Measurements from ENCODE around the gene DPYSL3. TPM values are rescaled to one million over a fixed set of nuclear protein-coding genes. Genes with fewer than 3 reads are reported as not detected.

DPYSL3 gene
- total and polyA plus RNA-seq, 3 experiments from 2014 or later = 0.13 to 0.35 TPM; not detected in 1

DNA sequence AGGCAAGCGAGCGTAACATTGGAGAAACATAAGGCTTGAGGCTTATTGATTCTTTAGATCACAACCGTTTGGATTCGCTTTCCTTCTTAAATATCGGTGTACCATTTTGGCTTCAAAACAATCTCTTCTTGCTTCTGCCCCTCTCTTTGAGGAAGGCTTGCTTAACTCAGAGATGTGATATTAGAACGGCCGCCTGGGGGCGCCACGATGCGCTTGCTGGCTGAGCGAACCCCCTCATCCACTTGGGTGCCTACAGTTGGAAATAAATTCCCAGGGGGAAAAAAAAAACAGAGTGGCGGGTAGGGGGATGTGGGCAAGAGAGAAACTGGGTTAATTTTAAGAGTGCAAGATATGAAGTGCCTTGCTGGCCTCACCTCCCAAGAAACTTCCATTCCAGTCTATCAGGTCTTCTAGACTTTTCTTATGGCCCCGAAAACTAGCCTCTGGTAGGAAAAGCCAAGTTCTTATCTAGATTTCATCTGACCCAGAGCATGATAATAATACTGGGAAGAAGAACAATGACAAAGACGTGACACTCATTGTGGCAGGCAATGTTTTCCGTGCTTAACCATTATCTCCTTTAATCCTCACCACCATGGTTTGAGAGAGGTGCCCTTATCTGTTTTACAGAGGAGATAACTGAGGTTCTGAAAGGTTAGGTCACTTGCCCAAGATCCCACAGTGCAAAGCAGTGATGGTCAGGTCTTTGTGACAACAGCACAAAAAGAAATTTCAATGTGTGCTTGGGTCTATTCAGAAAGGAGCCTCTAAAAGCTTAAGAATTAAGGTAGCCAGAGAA is 115.8 kb downstream of the DPYSL3 start:
- H3K27me3 Mint-ChIP-seq = peaks cover 3 to 9% of the 10 kb centered on the region in 2 donors
- H3K4me3 Mint-ChIP-seq = no peak overlapping the region
- no peak for DNase-seq
- H3K27ac Mint-ChIP-seq = no peak overlapping the region
- Histone ChIP-seq H3K4me1 (ENCODE audit: insufficient read depth, low read length) (no peaks in the 10 kb centered on the region), H3K9me3 (ENCODE audit: low read length) (no peaks in the 10 kb centered on the region), H3K27me3 (ENCODE audit: insufficient read depth, low read length, poor library complexity, severe bottlenecking) (no peaks in the 10 kb centered on the region), H3K27ac (ENCODE audit: low read depth, low read length) (no peak overlapping the region), H3K36me3 (ENCODE audit: insufficient read depth, low read length) (no peaks in the 10 kb centered on the region), H3K4me3 (ENCODE audit: low read length) (no peak overlapping the region)
- no peaks in the 10 kb centered on the region for H3K4me1 Mint-ChIP-seq
- ChIA-PET POLR2A (no interaction called here), CTCF (no interaction called here)
- no peaks in the 10 kb centered on the region for H3K36me3 Mint-ChIP-seq
- no peaks in the 10 kb centered on the region for H3K9me3 Mint-ChIP-seq

DNA sequence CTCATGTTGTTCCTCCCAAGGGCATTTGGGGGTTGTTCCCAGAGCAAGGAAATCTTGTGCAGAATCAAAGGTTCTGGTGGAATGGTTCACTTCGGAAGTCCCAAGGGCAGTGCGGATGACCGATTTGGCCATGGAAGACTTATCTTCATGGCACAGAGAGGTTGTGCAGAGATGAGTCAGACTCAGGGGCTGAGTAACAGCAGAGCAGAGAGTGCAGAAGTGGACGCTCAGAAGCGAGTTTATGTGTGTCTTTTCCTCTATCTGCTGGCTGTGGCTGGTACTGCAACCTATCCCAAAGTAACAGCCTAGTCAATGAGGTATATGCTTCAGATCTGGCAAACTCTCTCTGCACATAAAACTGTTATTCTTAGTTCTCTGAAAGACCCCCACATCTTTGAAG is 118.1 kb downstream of the DPYSL3 start:
- CTCF ChIA-PET = no interaction called here
- no peaks in the 10 kb centered on the region for H3K4me1 Mint-ChIP-seq
- no peak overlapping the region for H3K4me3 ChIP-seq (ENCODE audit: low read length)

DNA sequence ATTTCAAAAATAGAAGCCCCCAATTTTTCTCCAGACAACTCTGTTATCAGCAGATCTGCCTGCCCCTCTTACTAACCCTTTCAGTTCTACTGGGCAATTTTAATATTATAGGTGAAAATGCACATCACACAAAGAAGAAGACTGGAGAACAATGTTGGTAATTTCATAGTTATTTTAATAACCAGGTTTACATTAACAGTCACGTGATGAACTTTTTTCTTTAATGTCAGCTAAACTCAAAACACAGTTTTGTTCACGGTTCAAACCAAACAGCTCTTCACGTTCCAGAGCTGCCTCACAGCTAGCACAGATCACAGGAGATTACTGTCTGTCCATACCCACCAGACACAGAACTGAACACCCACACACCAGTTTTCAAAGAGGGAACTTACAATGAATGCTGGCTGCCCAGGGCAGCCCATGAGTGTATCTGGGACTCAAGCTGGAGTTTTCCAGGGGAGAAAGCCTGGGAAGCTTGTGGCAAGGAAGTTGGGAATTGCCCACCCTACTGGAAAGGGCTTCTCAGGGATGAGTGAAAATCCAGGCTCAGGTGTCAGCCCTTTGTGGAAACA is 119.1 kb downstream of the DPYSL3 start:
- CTCF ChIA-PET = no interaction called here

More for the DNA sequence above, 118.1 kb downstream of the DPYSL3 start:
- Histone ChIP-seq H3K4me1 (ENCODE audit: insufficient read depth, low read length) (no peaks in the 10 kb centered on the region), H3K36me3 (ENCODE audit: insufficient read depth, low read length) (no peaks in the 10 kb centered on the region), H3K27ac (ENCODE audit: low read depth, low read length) (no peak overlapping the region), H3K27me3 (ENCODE audit: insufficient read depth, low read length, poor library complexity, severe bottlenecking) (no peaks in the 10 kb centered on the region), H3K9me3 (ENCODE audit: low read length) (no peaks in the 10 kb centered on the region)
- POLR2A ChIA-PET = no interaction called here
- Mint-ChIP-seq H3K27ac (no peak overlapping the region), H3K9me3 (no peaks in the 10 kb centered on the region), H3K36me3 (no peaks in the 10 kb centered on the region), H3K27me3 (peaks cover 6 to 21% of the 10 kb centered on the region in 2 donors), H3K4me3 (no peak overlapping the region)
- no peak for DNase-seq

DNA sequence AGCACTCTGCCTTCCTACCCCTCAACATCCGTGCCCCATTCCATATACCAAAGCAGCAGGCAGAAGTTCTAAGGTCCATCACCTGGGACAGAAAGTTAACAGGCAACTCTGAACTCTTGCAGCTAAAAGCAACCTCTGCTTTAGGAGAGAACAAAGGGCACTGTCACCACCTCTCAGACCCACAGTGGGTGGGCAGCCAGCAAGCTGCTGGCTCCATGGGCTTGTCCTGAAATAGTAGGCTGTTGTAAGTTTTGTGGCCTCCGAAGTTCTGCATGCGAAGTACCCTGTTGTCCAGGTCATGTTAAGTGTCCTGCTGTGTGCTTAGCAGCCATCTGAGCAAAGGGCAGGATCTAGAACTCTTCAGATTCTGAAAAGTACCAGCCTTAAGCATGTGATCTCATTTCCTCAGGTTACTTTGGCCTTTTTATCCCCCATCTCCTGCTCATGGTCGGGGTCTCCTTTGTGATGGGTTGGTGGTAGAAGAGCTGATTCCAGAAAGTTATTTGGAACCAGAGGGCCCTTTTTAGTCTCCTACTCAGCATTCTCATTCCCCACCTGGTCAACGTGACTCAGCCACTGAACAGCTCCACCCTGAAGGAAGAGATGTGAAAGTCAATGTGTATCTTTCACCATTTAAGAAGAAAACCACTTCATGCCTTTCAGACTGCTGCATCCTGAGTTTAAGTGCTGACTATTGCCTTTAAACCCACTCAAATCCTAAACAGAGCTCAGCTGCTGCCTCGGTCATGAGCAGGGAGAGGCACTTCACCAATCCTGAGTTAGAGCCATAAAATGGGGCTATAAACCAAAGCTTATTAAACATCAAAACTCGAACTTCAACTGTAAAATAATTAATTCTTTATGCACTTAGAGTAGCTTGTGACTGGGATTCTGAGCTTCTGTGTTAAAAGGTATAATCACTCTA is 121.4 kb downstream of the DPYSL3 start:
- Histone ChIP-seq H3K4me3 (ENCODE audit: low read length) (no peak overlapping the region), H3K27ac (ENCODE audit: low read depth, low read length) (no peak overlapping the region), H3K27me3 (ENCODE audit: insufficient read depth, low read length, poor library complexity, severe bottlenecking) (no peaks in the 10 kb centered on the region), H3K36me3 (ENCODE audit: insufficient read depth, low read length) (no peaks in the 10 kb centered on the region), H3K4me1 (ENCODE audit: insufficient read depth, low read length) (no peaks in the 10 kb centered on the region), H3K9me3 (ENCODE audit: low read length) (no peaks in the 10 kb centered on the region)
- no peak for DNase-seq
- Mint-ChIP-seq H3K9me3 (no peaks in the 10 kb centered on the region), H3K36me3 (no peaks in the 10 kb centered on the region), H3K27ac (no peak overlapping the region), H3K4me1 (no peaks in the 10 kb centered on the region), H3K4me3 (no peak overlapping the region), H3K27me3 (peaks cover 10 to 22% of the 10 kb centered on the region in 2 donors)
- ChIA-PET CTCF (interaction anchor here (1.1 kb wide), 1 partner anchor 9 kb away, joined by 3 read pairs; no protein-coding TSS in a partner anchor), POLR2A (no interaction called here)

More for the DNA sequence above, 119.1 kb downstream of the DPYSL3 start:
- H3K4me1 ChIP-seq (ENCODE audit: insufficient read depth, low read length) = no peaks in the 10 kb centered on the region
- H3K9me3 Mint-ChIP-seq = no peaks in the 10 kb centered on the region
- H3K9me3 ChIP-seq (ENCODE audit: low read length) = no peaks in the 10 kb centered on the region
- no peak for DNase-seq
- no peak overlapping the region for H3K27ac Mint-ChIP-seq
- no peak overlapping the region for H3K4me3 Mint-ChIP-seq
- POLR2A ChIA-PET = no interaction called here
- no peaks in the 10 kb centered on the region for H3K4me1 Mint-ChIP-seq
- no peaks in the 10 kb centered on the region for H3K27me3 ChIP-seq (ENCODE audit: insufficient read depth, low read length, poor library complexity, severe bottlenecking)
- no peaks in the 10 kb centered on the region for H3K36me3 Mint-ChIP-seq
- peaks cover 6 to 23% of the 10 kb centered on the region in 2 donors for H3K27me3 Mint-ChIP-seq
- H3K27ac ChIP-seq (ENCODE audit: low read depth, low read length) = no peak overlapping the region
- no peak overlapping the region for H3K4me3 ChIP-seq (ENCODE audit: low read length)
- H3K36me3 ChIP-seq (ENCODE audit: insufficient read depth, low read length) = no peaks in the 10 kb centered on the region

DNA sequence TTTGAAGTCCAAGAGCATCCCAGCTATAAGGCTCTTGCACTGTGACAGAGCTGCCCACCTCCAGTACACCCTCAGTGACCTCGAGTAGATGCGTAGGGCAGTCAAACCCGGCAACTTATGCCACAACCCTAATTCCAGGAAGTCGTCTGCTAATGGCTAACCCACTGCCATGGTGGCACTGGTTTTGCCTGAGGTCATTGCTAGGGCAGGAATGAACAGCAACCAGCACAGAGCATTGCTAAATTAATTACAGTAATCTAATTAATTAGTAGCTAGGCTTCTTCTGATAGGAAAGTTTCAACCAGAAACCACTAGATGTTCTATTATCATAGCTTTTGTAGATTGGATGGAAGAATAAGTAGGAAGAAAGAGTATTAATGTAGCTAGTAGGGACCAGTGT is 122.8 kb downstream of the DPYSL3 start:
- ChIA-PET POLR2A (no interaction called here), CTCF (no interaction called here)
- Histone ChIP-seq H3K4me1 (ENCODE audit: insufficient read depth, low read length) (no peaks in the 10 kb centered on the region), H3K27me3 (ENCODE audit: insufficient read depth, low read length, poor library complexity, severe bottlenecking) (no peaks in the 10 kb centered on the region), H3K36me3 (ENCODE audit: insufficient read depth, low read length) (no peaks in the 10 kb centered on the region), H3K27ac (ENCODE audit: low read depth, low read length) (no peak overlapping the region), H3K9me3 (ENCODE audit: low read length) (no peaks in the 10 kb centered on the region), H3K4me3 (ENCODE audit: low read length) (no peak overlapping the region)
- DNase-seq = no peak
- H3K4me3 Mint-ChIP-seq = no peak overlapping the region
- H3K36me3 Mint-ChIP-seq = no peaks in the 10 kb centered on the region
- no peak overlapping the region for H3K27ac Mint-ChIP-seq
- no peaks in the 10 kb centered on the region for H3K4me1 Mint-ChIP-seq
- no peaks in the 10 kb centered on the region for H3K9me3 Mint-ChIP-seq
- peaks cover 8 to 22% of the 10 kb centered on the region in 2 donors for H3K27me3 Mint-ChIP-seq

DNA sequence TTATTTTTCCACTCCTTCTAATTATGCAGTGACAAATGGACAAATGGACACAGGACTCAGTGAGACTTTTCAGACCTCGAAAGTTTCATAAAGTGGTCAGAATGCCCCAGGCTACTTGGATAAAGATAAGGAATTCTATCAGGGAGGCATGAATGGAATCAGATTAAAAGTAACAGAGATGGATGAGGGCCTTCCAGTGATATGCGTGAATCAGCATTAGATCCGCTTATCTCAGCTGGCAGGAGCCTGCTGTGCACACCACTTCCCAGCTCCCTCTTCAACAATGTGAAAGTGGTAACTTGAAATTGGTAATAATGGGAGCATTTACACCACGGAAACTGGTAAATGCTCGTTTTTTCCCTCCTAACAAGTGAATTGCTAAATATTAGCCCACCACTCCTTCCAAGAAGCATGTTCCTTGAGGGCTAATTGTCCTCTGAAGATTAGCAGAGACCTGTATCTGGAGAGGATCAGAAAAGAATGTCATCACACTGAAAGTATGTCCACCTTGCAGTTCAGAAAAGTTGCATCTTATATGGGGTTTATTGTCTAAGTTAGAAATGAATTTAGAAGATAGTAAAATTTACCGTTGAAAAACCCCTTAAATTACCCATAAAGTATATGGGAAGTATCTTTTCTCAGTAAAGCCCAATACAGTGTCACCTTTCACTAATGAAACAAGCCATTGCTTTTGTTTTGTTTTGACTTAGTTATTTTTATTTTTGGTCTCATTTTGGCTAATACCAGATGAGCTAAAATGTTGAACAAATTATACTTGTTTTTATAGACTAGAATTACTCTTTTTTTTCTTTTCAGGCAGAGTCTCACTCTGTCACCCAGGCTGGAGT is 125.3 kb downstream of the DPYSL3 start:
- POLR2A ChIA-PET = no interaction called here

DNA sequence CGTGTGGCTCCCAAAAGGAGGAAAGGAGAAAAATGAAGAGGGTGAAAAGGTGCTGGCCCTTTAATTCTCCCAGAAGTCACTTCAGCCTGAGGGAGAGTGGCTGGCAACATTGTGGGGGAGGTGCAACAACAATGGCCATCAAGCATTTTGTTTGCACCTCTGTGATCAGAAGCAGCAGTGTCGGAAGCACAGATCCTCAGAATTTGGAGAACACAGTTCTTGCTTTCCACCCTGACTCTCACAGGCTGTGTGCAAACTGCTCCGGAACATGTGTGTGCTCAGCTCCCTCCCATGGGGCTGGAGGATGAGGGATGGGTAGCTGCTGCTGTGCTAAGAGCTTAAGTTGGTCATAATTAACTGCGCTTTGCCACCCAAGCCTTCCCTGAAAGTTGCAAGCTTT is 127.1 kb downstream of the DPYSL3 start:
- Mint-ChIP-seq H3K4me1 (no peaks in the 10 kb centered on the region), H3K27ac (no peak overlapping the region), H3K9me3 (peaks cover 0 to 17% (median 7%) of the 10 kb centered on the region in 5 donors), H3K36me3 (peaks cover 0 to 3% (median 0%) of the 10 kb centered on the region in 3 donors), H3K27me3 (peaks cover 5 to 19% of the 10 kb centered on the region in 2 donors), H3K4me3 (no peak overlapping the region)
- POLR2A ChIA-PET = no interaction called here
- Histone ChIP-seq H3K27me3 (ENCODE audit: insufficient read depth, low read length, poor library complexity, severe bottlenecking) (no peaks in the 10 kb centered on the region), H3K9me3 (ENCODE audit: low read length) (no peaks in the 10 kb centered on the region), H3K36me3 (ENCODE audit: insufficient read depth, low read length) (no peaks in the 10 kb centered on the region), H3K4me1 (ENCODE audit: insufficient read depth, low read length) (no peaks in the 10 kb centered on the region), H3K4me3 (ENCODE audit: low read length) (no peak overlapping the region), H3K27ac (ENCODE audit: low read depth, low read length) (no peak overlapping the region)
- DNase-seq = no peak
- CTCF ChIA-PET = no interaction called here

More for the DNA sequence above, 125.3 kb downstream of the DPYSL3 start:
- no peak overlapping the region for H3K27ac Mint-ChIP-seq
- no peaks in the 10 kb centered on the region for H3K9me3 ChIP-seq (ENCODE audit: low read length)
- DNase-seq = no peak
- H3K27me3 ChIP-seq (ENCODE audit: insufficient read depth, low read length, poor library complexity, severe bottlenecking) = no peaks in the 10 kb centered on the region
- H3K4me3 Mint-ChIP-seq = no peak overlapping the region
- no peaks in the 10 kb centered on the region for H3K4me1 ChIP-seq (ENCODE audit: insufficient read depth, low read length)
- no peak overlapping the region for H3K27ac ChIP-seq (ENCODE audit: low read depth, low read length)
- H3K4me1 Mint-ChIP-seq = no peaks in the 10 kb centered on the region
- peaks cover 9 to 24% of the 10 kb centered on the region in 2 donors for H3K27me3 Mint-ChIP-seq
- H3K36me3 Mint-ChIP-seq = peaks cover 0 to under 1% (median 0%) of the 10 kb centered on the region in 3 donors
- no peaks in the 10 kb centered on the region for H3K36me3 ChIP-seq (ENCODE audit: insufficient read depth, low read length)
- H3K4me3 ChIP-seq (ENCODE audit: low read length) = no peak overlapping the region
- CTCF ChIA-PET = no interaction called here
- H3K9me3 Mint-ChIP-seq = peaks cover 0 to 5% (median 1%) of the 10 kb centered on the region in 5 donors

Measured in CD8-positive, alpha-beta memory T cell (primary cell).